HG03342 (cell line): Measurements from ENCODE around the gene SEPTIN1.
"Not testable (repeated sequence)": the region's sequence is repeated elsewhere in the genome, so short reads cannot be mapped to it uniquely, and the experiment has no call there.

Source experiments
- ATAC-seq: cut with Tn5 transposase; IDR thresholded peaks from one replicate; pipeline ENCODE4 v1.9.1; 2021; ENCODE audit warnings: mild to moderate bottlenecking, moderate library complexity; ENCODE audit not compliant: unreplicated experiment

SEPTIN1 gene

DNA sequence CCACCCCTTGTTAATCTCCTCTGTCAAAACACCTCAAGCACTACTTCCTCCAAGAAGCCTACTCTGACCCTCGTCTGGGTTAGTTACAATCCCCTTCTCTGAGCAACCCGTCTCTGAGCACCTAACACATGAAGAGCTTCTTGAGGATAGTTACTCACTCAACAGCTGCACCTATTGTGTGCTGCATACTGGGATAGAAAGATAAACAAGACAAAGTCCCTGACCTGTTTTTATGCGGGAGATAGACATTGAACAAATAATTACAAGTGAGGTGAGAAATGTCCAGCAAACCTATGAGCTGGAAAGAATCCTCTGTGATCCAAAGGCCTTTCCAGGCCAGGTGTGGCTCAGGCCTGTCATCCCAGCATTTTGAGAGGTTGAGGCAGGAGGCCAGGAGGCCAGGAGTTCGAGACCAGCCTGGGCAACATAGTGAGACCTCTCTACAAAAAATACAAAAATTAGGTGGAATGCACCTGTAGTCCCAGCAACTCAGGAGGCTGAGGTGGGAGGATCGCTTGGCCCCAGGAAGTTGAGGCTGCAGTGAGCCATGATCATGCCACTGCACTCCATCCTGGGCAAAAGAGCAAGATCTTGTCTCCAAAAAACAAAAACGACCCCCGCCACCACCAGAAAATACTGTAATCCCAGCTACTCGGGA, 19.5 kb upstream of the SEPTIN1 start:
- no peak for ATAC-seq

DNA sequence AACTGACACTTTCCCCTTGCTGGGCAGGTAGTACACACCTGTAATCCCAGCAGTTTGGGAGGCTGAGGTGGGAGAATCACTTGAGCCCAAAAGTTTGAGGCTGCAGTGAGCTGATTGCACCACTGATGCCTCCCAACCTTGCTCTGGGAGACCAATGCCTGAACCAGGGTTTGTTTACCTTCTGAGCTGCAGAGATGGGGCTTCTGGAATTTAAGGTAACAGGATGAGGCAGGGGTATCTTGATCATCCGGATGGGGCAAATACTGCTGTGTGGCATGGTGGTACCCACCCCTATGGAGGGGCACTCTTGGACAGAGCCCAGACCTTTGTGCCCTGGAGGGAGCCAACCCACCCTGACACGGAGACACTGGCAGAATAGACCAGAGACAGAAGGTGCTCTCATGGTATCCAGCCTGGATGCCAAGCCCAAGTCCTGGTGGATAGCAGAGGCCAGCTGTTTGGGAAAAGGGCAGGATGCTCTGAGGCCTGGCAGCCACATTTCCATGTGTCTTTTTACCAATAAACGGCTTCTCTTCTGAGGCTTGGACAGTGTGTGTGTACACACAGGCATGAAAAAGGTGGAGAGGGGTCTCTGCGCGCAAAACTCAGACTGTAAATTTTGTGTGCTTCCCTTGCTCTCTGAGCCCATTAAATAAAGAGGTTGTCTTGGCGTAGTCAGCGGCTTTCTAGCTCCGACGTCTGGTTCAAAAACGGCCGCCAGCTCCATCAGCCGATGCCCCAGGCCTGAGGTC, 17.2 kb upstream of the SEPTIN1 start:
- no peak for ATAC-seq

DNA sequence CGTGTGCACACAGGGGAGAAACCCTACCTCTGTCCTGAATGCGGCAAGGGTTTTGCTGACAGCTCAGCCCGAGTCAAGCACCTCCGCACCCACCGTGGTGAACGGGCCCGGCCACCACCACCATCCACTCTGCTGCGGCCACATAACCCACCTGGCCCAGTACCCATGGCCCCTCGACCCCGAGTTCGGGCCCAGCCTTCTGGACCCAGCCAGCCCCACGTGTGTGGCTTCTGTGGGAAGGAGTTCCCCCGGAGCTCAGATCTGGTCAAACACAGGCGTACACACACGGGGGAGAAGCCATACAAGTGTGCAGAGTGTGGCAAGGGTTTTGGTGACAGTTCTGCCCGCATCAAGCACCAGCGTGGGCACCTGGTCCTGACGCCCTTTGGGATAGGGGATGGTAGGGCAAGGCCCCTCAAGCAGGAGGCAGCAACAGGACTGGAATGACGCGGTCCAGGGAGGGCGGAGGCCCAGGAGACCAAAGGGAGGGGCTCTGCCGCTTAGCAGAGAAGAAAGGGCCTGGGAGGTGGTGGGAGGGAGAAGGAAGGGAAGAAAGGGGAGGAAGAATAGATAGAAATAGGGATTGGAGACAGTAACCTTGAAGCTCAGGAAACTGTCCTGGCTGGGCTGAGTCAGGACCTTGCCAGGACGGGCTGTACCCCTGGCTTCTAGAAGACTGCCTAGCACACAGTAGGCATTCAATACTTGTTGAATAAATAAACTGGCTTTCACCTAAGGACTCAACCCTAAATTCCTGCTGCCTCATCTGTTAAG, 16.5 kb upstream of the SEPTIN1 start:
- ATAC-seq, result no peak

DNA sequence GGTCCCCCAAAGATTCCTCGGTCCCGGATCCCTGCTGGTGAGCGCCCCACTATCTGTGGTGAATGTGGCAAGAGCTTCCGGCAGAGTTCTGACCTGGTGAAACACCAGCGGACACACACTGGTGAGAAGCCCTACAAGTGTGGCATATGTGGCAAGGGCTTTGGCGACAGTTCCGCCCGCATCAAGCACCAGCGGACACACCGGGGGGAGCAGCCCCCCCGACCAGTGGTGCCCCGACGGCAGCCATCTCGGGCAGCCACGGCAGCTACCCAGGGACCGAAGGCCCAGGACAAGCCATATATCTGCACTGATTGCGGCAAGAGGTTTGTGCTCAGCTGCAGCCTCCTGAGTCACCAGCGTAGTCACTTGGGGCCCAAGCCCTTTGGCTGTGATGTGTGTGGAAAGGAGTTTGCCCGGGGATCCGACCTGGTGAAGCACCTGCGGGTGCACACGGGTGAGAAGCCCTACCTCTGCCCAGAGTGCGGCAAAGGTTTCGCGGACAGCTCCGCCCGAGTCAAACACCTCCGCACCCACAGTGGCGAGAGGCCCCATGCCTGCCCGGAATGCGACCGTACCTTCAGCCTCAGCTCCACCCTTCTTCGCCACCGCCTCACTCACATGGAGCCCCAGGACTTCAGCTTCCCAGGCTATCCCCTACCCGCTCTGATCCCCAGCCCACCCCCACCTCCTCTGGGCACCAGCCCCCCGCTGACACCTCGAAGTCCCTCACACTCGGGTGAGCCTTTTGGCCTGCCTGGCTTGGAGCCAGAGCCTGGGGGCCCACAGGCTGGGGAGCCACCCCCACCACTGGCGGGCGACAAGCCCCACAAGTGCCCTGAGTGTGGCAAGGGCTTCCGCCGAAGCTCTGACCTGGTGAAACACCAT, 15.7 kb upstream of the SEPTIN1 start:
- no peak for ATAC-seq

DNA sequence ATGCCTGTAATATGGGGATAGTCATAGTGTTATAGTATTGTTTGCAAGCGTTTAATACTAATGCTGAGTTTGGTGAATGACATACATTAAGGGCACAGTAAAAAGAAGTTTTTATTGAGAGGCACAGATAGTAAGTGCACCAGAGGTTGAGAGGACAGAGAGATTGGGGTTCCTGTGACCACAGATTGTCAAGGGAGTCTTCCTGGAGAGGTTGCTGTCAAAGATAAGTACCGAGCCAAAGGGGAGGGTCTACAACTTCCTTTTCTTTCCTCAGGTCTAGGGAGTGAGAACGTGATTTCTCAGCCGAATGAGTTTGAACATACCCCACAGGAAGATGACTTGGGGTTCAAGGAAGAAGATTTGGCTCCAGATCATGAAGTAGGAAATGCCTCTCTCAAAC, 14.7 kb upstream of the SEPTIN1 start:
- ATAC-seq, result no peak

DNA sequence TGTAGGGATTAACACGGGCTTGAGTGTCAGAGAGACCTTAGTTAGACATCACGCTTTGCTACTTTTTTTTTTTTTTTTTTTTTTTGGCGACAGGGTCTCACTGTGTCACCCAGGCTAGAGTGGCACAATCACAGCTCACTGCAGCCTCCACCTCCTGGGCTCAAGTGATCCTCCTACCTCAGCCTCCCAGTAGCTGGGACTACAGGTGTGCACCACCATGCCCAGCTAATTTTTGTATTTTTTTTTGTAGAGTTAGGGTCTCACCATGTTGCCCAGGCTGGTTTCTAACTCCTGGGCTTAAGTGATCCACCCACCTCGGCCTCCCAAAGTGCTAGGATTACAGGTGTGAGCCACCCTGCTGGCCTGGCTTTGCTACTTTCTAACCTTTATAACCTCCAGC, 14.3 kb upstream of the SEPTIN1 start:
- not testable (repeated sequence) for ATAC-seq

DNA sequence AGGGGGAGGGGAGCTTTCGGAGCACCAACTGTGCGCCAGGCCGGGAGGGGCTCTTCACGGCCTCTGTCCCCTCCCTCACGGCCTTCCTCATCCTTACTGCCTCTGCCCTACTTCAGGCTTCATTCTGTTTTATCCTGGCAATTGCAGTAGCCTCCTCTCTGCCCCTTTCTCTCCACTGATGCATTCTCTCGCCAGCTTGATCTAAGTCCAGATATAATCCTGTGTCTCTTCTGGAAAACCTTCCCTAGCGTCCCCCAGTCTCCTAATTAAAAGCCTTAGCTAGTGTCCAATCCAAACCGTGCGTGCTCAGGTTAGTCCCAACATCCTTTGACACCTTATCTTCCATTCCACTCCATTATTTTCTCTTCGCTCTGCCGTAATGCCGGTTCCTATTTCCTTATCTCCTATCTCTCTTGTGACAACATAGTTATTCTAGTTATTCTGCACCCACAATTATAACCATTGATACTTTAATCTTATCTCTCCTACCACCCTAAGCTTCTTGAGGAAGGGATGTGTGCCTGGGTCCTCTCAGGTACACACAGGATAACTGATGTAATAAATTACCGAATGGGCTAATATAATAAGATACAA, 13.7 kb upstream of the SEPTIN1 start:
- peak; percentile 14 for ATAC-seq

DNA sequence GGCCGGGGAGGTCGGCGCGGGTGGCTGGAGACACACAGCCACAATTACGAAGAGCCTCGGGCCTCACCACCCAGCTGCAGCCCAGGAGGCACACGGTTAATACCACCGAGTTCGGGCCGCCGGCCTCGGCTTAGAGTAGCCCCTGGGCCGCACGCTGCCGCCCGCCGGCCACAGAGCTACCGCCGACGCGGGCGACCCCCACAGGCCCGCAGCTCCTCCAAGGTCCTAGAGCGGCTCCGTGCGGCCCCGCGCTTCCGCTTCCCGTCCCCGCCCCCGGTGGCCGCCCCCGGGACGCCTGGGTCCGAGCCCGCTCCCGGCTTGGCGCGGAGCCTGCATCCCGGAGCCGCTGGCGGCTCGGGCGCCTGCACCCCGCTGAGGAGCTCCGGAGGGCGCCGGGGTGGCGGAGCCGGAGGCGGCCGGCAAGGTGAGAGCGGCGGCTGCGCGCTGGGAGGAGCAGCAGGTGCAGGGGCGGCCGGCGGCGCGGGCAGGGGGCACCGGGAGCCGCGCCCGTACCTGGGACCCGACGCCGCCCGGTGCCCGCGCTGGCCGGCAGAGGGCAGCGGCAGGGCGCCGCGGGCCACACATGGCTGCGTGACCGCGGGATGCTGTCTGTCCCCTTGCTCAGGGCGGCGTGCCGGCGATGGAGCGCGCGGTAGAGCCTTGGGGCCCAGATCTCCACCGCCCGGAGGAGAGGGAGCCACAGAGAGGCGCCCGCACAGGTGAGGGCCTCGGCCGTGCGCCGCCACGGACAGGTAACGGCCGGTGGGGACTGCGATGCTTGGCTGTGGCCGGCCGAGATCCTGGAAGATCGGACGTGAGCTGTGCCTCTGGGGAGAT, 13.0 kb upstream of the SEPTIN1 start, which contains the start of gene ZNF48:
Gene ZNF48 (plus strand): TSS at position 266 of the 837 bp plus-strand sequence. CDS start 375 bp downstream, at position 641.
- ATAC-seq, result peak; percentile 45

DNA sequence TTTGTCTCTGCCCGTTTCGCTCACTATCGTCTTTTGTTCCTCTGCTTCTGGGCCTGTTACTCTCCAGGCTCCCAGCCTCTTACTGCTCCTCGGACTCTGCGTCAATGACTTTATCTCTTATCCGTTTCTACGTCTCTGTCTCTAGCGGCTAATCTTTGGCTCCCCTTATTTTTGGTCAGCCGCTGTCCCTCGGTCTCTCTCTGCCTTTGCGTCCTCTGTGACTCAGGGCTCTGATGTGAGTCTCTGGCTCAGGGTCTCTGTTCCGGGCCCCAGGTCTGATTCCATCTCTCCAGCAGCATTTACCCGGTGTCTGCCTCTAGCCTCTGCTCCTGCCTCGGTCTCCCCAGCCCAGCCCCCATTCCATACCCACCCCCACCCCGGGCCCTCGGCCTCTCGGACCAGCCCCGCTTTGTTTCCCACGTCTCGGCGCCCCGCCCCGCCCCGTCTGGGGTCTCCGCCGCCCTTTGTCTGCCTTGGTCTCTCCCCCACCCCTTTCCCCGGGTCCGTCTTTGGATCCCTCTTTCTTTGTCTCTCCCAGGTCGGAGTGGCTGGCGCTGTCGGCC, 12.3 kb upstream of the SEPTIN1 start:
- no peak for ATAC-seq

DNA sequence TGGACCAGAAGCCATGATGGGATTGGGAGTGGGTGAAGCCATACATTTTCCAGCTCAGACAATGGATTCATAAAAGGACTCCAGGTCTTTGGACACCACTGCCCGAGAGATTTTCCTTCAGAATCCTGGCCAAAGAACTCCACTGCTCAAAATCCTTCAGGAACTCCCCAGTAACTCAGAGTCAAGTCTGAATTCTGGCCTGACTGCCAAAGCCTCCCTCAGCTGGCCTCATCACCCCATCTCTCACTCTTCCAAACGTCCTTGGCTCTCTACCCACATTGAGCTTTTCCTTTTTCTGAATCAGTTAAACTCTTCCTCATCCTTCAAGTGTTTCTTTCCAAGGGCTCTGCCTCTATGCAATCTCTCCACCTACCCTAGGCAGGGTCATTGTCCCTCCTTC, 1.2 kb upstream of the SEPTIN1 start:
- no peak for ATAC-seq

DNA sequence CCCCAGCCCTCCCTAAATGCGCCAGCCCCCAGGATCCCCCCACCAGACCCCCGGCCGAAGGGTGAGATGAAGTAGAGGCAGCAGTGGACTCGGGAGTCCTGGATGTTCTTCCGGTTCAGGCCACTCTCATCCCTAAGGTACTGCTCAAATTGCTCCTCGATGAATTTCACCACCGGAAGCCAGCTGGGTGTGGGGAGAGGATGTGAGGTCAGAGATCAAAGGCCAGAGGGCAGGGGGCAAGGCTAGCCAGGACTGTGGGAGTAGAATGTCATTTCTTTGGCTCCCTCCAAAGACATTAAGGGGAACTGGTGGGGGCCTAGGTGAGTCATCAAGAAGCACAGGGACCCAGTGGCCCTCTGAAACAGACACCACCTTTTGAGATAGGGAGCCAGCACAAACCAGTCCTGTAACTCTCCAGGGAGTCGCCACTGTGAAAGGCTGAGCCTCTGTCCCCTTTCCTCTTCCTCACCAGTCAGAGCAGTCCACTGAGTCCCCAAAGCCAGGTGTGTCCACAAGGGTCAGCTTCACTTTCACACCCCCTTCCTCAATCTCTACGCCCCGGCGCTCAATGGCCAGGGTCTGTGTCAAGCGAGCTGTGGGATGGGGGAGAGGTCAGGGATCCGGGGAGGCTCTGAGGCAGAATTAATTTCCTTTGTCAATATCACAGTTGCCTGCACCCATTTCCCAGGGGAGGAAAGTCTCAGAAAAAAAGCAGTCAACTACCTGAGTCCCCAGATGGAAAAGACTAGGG, 895 bp downstream of the SEPTIN1 start:
- ATAC-seq, result no peak

DNA sequence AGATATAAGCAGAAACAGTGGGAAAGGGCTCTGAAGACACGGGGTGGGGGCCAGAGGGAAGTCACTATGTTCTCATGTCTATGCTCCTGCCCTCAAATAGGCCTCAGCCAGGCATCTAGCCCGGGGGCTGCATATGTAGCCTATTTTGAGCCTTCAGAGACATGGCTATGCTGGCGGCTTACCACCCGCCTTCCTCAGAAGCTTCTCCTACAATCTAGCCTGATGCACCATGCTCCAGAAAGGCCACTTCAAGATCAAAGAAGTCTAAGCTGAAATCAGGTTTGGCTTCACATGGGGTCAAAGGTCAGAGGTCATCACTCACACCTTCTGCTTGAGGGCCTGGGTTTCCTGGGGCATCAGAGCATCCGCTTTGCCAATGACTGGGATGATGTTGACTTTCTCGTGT, 1.6 kb downstream of the SEPTIN1 start:
- ATAC-seq, result no peak

DNA sequence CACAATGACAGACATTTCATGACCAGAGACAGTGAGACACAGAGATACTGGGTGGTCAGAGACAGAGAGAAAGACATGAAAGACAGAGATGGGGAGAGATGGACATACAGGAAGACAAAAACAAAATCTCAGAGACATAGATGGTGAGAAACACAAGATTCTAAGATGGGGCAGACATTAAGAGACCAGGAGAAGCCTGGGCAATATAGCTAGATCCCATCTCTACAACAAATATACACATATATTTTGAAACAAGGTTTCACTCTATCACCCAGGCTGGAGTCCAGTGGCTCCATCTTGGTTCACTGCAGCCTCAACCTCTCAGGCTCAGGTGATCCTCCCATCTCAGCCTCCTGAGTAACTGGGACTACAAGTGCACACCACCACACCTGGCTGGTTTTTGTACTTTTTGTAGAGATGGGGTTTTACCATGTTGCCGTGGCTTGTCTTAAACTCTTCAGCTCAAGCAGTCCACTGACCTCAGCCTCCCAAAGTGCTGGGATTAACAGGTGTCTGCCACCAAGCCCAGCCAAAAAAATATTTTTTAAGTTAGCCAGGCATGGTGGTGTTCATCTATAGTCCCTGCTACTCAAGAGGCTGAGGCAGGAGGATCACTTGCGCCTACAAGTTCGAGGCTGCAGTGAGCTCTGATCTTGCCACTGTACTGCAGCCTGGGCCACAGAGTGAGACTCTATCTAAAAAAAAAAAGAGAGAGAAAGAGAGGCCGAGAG, 2.1 kb downstream of the SEPTIN1 start:
- ATAC-seq, result no peak

DNA sequence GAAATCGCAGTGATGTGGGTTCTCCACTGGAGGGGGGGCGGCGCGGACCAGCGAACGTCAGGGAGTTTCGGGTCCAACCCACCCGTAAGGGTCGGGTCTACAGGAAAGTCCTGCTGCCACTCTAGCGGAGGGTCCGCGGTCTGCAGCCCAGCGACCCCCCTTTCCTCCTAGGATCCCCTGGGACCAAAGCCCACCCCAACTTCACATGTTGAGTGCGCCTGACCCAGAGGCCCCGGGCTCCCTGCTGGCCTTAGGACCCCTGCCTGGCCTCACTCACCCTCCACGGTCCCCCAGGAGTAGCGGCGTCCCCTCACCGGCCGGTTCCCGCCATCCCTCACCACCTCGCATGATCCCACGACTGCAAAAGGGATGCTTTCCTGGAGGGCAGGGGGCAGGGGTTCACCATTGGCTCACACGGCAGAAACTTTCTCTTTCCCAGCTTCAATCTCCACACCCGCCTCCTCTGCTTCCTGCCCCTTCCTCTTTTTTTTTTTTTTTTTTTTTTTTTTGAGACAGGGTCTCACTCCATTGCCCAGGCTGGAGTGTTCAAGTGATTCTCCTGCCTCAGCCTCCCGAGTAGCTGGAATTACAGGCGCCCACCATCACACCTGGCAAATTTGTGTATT, 3.1 kb downstream of the SEPTIN1 start:
- peak; percentile 2 for ATAC-seq

DNA sequence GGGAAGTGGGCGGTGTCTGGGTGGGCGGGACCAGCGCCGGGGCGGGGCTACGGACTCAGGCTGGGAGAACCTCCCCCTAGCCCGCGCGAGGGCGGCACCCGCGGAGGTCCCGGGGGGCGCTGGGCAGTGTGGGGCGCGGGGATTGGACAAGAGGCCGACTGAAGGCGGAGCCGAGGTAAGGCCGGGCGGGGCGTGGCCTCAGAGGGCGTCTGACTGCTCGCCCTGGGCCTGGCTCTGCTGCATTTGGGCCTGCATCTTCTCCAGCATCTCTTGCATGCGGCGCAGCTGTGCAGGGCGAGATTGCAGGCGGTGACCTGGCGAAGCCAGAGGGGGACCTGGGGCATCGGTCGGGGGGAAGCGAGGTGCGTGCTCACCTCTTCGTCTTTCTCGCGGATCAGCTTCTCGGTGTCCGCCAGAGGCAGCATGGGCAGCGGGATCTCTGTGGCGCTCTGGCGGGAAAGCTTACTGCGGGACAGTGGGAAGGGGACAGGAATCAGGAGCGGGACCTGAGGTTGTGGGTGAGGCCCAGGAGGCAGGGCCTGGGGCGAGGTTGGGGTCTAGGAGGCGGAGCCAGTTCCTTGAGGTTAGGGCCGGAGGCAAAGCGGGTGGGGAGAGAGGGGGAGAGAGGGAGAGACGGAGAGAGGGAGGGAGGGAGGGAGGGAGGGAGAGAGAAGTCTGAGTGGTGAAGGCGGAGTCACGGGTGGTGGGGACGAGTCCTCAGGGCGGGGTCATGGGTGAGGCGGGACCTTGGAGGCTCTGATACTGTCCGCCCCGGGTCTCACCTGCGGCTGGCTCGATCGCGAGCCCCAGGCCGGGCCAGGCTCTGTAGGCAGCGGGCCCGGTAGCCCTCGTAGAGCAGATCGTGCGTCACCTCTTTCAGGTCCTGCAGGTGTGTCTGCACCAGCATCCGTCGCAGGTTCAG, 3.9 kb downstream of the SEPTIN1 start:
- peak; percentile 85 for ATAC-seq

DNA sequence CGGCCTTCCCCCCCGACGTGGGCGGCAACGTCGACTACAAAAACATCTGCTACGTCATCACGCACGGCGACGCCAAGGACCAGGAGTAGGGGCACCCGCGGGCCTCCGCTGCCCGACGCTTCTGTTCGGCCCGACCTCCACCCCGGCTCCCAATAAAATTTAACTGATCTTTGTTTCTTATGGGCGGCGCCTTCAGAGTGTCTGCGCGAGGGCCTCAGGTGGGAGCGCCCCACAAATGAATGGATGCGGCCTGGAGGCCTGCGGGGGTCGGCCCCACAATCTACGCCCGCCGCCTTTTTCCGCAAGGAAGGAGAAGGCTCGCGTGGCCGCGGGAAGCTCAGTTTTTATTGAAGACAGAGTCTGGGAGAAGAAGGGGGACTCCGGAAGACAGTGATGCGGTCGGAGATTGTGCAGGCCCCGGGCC, 4.5 kb downstream of the SEPTIN1 start:
- ATAC-seq, result peak; percentile 27
